Measurements from ENCODE around the gene GAB1. TPM values are rescaled to one million over a fixed set of nuclear protein-coding genes. Genes with fewer than 3 reads are reported as not detected.

Gene GAB1
- total RNA-seq, 1 donor from 2014 or later, result 33.2 TPM

- no peak for TF ChIP-seq CTCF (IDR thresholded peaks at IDR 0.05)
- H3K4me3 Mint-ChIP-seq (ENCODE audit: unreplicated experiment), result no peak overlapping the region
These were observed 50.1 kb downstream of the GAB1 start for GRCh38 chr4:143386812-143387211.

GRCh38 chr4:143389579-143390195 lies 53.0 kb downstream of the GAB1 start:
- Mint-ChIP-seq H3K27me3 (ENCODE audit: low read depth) (no peaks in the 10 kb centered on the region), H3K4me1 (ENCODE audit: low read depth) (peaks cover 58% of the 10 kb centered on the region), H3K27ac (ENCODE audit: unreplicated experiment) (no peak overlapping the region), H3K4me3 (ENCODE audit: unreplicated experiment) (no peak overlapping the region), H3K36me3 (ENCODE audit: low read depth) (peaks cover 3% of the 10 kb centered on the region), H3K9me3 (ENCODE audit: low read depth) (no peaks in the 10 kb centered on the region)
- TF ChIP-seq CTCF (IDR thresholded peaks at IDR 0.05), result no peak
- DNase-seq (ENCODE audit: low spot score), result no peak

More at GRCh38 chr4:143386812-143387211, 50.1 kb downstream of the GAB1 start:
- no peak for DNase-seq (ENCODE audit: low spot score)
- Mint-ChIP-seq H3K9me3 (ENCODE audit: low read depth) (no peaks in the 10 kb centered on the region), H3K27ac (ENCODE audit: unreplicated experiment) (no peak overlapping the region), H3K4me1 (ENCODE audit: low read depth) (peaks cover 62% of the 10 kb centered on the region), H3K27me3 (ENCODE audit: low read depth) (no peaks in the 10 kb centered on the region), H3K36me3 (ENCODE audit: low read depth) (peaks cover 3% of the 10 kb centered on the region)

- no peak overlapping the region for H3K4me3 Mint-ChIP-seq (ENCODE audit: unreplicated experiment)
- H3K36me3 Mint-ChIP-seq (ENCODE audit: low read depth), result peaks cover 3% of the 10 kb centered on the region
- peaks cover 51% of the 10 kb centered on the region for H3K4me1 Mint-ChIP-seq (ENCODE audit: low read depth)
- TF ChIP-seq CTCF (IDR thresholded peaks at IDR 0.05), result no peak
- H3K27ac Mint-ChIP-seq (ENCODE audit: unreplicated experiment), result no peak overlapping the region
- no peaks in the 10 kb centered on the region for H3K27me3 Mint-ChIP-seq (ENCODE audit: low read depth)
- no peak for DNase-seq (ENCODE audit: low spot score)
- H3K9me3 Mint-ChIP-seq (ENCODE audit: low read depth), result no peaks in the 10 kb centered on the region
These were observed 54.1 kb downstream of the GAB1 start for GRCh38 chr4:143390764-143391163.

GRCh38 chr4:143391261-143391660 lies 54.6 kb downstream of the GAB1 start:
- H3K4me3 Mint-ChIP-seq (ENCODE audit: unreplicated experiment), result no peak overlapping the region
- H3K4me1 Mint-ChIP-seq (ENCODE audit: low read depth), result peaks cover 54% of the 10 kb centered on the region
- peaks cover 3% of the 10 kb centered on the region for H3K36me3 Mint-ChIP-seq (ENCODE audit: low read depth)
- H3K9me3 Mint-ChIP-seq (ENCODE audit: low read depth), result no peaks in the 10 kb centered on the region
- H3K27ac Mint-ChIP-seq (ENCODE audit: unreplicated experiment), result no peak overlapping the region
- no peaks in the 10 kb centered on the region for H3K27me3 Mint-ChIP-seq (ENCODE audit: low read depth)
- no peak for TF ChIP-seq CTCF (IDR thresholded peaks at IDR 0.05)
- DNase-seq (ENCODE audit: low spot score), result no peak

- Mint-ChIP-seq H3K27me3 (ENCODE audit: low read depth) (no peaks in the 10 kb centered on the region), H3K9me3 (ENCODE audit: low read depth) (no peaks in the 10 kb centered on the region), H3K27ac (ENCODE audit: unreplicated experiment) (no peak overlapping the region), H3K4me3 (ENCODE audit: unreplicated experiment) (no peak overlapping the region), H3K36me3 (ENCODE audit: low read depth) (peaks cover 3% of the 10 kb centered on the region), H3K4me1 (ENCODE audit: low read depth) (peaks cover 60% of the 10 kb centered on the region)
- no peak for TF ChIP-seq CTCF (IDR thresholded peaks at IDR 0.05)
- DNase-seq (ENCODE audit: low spot score), result no peak
These were observed 55.2 kb downstream of the GAB1 start for GRCh38 chr4:143391895-143392294.
